HG03571 (cell line): ENCODE results near the gene KNCN.

Source experiments
- ATAC-seq: cut with Tn5 transposase; IDR thresholded peaks from one replicate; pipeline ENCODE4 v1.9.1; 2021; ENCODE audit not compliant: unreplicated experiment

KNCN gene

DNA sequence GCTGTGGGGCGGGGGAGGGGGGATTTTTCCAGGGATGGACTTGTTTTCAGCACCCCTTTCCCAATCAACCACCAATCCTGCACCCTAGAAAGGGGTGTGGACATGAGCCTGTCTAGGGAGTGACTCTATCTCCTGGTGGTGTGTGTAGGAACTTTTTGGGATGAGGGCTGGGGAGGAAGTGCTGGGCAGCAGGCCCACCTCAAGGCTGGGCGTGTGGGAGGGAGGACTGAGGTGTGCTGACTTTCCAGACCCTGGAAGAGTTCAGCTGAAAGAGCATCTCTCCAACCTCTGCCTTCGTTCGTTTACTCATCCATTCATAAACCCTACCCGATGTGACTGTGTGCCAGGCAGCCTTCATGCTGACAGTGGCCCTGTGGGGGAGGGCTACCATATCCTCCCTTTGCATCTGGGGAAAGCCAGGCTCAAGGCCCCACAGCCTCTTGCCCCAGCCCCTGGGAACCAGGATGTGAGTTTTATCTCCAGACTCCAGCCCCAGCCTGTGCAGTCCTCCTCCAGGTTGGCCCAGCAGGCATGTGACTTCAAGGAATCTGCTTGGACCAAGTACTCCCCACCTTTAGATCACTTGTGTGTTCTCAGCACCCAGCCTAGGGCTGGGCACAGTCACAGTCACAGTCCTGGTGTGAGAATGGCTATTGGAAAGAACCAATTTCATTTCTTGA lies 6.7 kb downstream of the KNCN start:
- ATAC-seq, result no peak

GRCh38 chr1:46543761-46544560 lies 7.5 kb downstream of the KNCN start:
- ATAC-seq, result no peak

DNA sequence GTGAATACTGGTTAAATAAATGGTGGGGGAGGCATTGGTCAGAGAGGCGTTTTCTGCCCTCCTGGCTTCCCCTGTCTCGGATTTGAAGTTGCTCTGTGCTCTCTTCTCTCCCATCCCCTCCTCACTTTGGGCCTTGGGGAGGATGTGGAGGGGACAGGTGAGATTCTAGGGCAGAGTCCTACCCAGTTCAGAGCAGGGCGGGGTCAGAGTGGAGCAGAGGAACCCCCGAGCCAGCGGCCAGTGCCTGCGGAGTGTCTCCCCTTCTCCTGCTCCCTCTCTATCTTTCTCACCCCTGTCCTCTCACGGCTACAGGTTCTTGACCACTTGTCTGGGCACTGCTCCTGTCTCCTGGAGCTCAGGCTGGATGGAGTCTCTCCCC lies 8.1 kb downstream of the KNCN start:
- no peak for ATAC-seq

DNA sequence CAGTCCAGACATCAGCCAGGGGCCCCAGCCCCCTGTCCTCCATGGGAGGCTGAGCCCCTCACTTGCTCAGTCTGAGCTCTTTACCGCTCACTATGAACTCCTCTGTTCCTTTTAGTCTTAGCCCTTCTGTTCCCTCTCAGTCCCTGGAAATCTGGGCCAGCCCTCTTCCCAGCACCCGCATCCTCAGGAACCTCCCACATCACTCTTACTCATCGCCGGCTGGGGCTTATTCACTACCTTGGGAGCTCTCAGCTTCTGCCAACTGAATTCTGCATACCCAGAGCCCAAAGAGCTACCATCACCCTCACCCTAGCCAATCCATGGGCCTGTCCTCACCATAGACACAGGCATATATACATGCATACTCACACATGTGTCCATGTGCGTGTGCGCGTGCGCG lies 11.5 kb downstream of the KNCN start:
- ATAC-seq, result no peak

- ATAC-seq, result no peak
Measured at GRCh38 chr1:46538147-46538546, 13.3 kb downstream of the KNCN start.

GRCh38 chr1:46537651-46538050 lies 13.8 kb downstream of the KNCN start:
- ATAC-seq, result no peak

DNA sequence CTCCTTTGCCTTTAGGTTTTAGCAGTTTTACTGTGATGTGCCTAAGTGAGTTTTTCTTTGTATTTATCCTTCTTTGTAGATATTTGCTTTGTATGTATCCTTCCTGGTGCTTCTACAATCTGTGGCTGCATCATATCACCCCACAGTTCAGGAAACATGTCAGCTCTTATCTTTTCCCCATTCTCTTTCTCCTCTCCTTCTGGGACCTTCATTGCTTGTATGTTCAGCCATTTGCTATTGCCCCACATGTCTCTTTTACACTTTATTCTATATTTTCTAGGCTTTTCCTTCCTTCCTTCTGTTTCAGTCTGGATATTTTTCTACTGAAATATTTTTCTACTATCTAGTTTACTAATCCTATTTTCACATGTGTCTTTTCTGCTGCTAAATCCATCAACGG lies 14.9 kb downstream of the KNCN start:
- ATAC-seq, result no peak

- no peak for ATAC-seq
Measured at GRCh38 chr1:46535063-46535462, 16.4 kb downstream of the KNCN start.

GRCh38 chr1:46533179-46533864 lies 18.1 kb downstream of the KNCN start:
- ATAC-seq, result no peak

DNA sequence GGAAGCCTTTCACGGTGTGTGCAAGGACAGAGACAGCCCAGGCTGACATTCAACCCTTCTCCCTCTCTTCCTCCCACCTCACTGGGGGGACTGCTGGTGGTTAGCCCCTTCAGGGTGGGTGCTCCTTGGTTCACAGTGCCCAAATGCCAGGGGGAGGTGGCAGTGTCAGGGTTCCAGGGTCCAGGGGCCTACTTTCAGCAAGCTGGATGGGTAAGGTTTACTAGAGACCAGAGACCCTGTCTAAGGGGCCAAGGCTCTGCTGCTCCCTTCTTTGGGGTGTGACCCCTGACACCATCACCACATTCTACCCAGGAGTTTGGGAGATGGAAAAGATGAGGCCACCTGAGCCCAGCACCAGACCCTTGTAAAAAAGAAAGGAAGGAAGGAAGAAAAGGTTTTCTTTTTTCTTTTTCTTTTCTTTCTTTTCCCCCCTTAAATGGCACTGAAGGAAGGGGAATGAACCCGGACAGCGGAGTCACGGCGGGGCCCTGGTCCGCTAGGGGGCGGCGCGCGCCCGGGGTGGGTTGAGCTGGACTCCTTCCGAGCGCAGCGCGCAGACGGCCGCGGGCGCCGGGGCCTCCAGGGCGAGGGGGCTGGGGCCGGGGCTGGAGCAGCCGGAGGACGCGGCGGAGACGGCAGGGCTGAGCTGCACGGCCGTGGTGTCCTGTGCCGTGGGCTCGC lies 18.8 kb downstream of the KNCN start:
- ATAC-seq, result no peak

GRCh38 chr1:46532095-46532494 lies 19.4 kb downstream of the KNCN start:
- no peak for ATAC-seq

DNA sequence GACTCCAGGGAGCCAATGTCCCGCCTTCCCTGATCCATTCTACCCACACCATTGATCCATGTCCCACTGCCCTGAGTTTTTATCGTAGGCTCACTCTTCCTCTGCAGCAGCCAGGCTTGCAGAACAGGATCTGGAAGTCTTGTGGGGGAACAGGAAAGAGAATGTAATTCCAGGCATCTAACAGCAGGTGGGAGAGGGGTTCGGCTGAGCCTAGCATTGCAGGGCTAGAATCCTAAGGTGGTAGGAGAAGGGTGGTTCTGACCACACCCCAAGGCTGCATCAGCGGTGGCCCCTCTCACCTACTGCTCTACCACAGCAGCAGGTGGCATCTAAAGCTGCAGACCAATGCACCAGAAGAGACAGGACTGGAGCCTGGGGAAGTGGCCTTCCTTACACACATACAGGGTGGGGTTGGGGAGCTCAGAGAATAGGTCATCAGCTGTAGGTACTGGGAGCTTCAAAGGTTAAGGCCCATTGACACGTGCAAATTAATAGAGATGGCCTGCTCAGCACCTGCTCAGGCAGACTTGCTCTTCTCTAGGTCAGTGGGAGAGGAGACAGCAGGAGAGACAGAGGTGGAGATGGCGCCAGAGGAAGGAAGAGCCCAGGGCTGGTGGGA lies 20.5 kb downstream of the KNCN start:
- ATAC-seq, result no peak

- ATAC-seq, result no peak
Measured at GRCh38 chr1:46530311-46530710, 21.1 kb downstream of the KNCN start.

GRCh38 chr1:46529031-46529630 lies 22.3 kb downstream of the KNCN start:
- ATAC-seq, result no peak

- ATAC-seq, result no peak
Measured at GRCh38 chr1:46528297-46528955, 23.0 kb downstream of the KNCN start.

- no peak for ATAC-seq
Measured at GRCh38 chr1:46527474-46528296, 23.8 kb downstream of the KNCN start.

- ATAC-seq, result no peak
Measured at GRCh38 chr1:46526691-46527291, 24.7 kb downstream of the KNCN start.

DNA sequence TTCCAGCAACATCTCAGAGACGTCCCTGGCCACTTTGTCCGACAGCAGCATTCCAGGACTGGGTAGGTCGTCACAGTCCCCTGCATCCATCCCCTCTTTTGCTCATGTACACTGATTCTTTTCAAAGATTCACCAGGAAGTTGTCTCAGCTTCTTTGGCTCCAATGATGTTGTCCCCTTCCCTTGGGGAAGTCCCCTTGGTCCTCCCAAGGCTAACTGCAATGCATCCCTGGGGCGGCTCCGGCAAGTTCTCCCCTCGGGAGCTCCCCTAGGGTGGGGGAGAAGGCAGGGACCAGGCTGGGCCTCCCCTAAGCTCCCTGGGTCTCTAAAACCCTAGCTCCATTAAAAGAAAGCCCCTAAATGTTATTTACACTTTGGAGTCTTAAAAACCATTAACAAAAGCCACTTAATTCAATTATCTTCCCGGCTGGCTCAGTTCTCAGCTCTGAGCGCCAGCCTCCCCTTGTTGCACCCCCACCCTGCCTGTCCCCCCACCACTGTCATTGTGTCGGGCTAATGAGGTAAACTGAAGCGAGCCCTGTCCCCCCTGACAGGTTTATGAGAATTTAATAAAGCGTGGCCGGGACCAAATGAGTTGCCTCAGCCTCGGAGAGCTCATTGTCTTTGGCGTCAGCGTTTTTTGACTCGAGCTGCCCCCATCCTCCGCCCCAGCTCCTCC lies 25.3 kb downstream of the KNCN start:
- no peak for ATAC-seq
